Measurements from ENCODE around the gene ETV6.

ETV6 gene

GRCh38 chr12:11718768-11719253 lies 69.3 kb downstream of the ETV6 start:
- no peak for DNase-seq (ENCODE audit: low read depth)

- no peak for DNase-seq (ENCODE audit: low read depth)
Observed at GRCh38 chr12:11719678-11720099, 70.2 kb downstream of the ETV6 start.

DNA sequence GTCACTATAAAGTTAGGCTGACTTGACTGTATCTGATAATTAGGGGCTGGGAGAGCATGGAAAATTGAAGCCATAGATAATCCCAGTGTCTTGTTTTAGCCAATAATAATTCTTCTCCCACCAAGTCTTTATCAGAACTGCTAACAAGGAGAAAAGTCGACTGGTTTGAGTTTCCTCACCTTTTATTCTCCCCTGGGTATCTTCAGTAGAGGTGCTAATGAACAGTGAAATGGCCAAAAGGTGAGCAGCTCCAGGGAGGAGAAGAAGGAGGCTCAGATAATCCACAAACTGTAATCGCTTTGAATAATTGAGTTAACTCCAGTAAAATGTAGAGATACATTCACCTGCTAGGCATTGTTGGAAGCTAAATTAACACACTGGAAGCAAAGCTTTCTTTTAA lies 72.6 kb downstream of the ETV6 start:
- no peak for DNase-seq (ENCODE audit: low read depth)

DNA sequence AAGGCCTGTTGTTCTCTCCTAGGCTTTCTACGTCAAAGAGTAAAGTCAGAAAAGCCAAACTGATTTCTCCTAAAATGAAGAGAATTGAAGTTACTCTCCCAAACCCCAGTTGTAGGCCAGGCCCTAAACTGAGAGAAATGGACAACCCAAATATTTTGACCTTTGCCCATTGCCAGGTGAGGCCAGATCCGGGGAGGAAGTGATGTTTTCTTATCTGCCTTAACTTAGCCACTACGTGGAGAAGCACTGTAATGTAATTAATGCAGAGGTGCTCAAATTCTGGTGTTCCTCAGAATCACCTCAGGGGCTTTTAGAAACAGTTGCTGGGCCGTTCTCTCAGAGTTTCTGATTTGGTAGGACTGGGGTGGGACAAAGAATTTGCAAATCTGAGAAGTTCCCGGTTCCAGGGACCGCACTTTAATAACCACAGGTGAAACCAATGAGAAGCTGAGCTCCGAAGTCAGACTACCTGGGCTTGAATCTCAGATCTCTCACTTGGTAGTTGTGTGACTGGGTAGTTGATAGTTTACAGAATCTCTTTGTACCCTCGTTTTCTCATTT lies 73.2 kb downstream of the ETV6 start:
- DNase-seq (ENCODE audit: low read depth): no peak

DNA sequence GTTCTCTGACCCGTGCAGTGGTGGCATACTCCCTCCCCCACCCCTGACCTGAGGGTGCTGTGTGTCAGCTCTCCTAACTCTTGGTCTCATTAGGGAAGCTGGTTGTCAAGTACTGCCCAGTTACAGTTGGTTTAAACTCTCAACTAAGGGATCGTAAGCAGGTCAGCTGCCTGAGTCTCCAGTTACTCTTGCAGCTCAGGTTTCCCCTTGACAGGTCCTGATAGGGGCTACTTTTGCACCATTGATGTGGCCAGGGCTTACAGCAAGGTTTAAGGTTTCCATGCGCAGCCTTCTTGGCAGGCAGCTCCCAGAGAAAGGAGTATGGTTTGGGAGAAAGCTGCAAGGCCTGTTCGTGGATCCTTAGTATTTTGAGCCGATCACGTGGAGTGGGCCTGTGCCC lies 74.5 kb downstream of the ETV6 start:
- no peak for DNase-seq (ENCODE audit: low read depth)

- no peak for DNase-seq (ENCODE audit: low read depth)
Observed at GRCh38 chr12:11724888-11725311, 75.4 kb downstream of the ETV6 start.

DNA sequence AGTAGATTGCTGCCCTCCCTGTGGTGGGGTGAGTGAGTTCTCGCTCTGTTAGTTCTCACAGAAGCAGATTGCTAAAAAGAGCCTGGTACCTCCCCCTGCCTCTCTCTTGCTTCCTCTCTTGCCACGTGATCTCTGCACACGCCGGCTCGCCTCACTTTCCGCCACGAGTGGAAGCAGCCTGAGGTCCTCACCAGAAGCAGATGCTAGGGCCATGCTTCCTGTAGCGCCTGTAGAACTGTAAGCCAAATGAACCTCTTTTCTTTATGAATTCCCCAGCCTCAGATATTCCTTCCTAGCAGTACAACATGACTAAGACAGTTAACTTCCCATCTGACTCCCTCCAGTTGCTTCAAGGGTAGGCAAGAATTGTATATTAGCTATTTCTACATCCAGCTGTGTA lies 76.2 kb downstream of the ETV6 start:
- no peak for DNase-seq (ENCODE audit: low read depth)

- DNase-seq (ENCODE audit: low read depth): no peak
Observed at GRCh38 chr12:11726659-11727058, 77.2 kb downstream of the ETV6 start.

DNA sequence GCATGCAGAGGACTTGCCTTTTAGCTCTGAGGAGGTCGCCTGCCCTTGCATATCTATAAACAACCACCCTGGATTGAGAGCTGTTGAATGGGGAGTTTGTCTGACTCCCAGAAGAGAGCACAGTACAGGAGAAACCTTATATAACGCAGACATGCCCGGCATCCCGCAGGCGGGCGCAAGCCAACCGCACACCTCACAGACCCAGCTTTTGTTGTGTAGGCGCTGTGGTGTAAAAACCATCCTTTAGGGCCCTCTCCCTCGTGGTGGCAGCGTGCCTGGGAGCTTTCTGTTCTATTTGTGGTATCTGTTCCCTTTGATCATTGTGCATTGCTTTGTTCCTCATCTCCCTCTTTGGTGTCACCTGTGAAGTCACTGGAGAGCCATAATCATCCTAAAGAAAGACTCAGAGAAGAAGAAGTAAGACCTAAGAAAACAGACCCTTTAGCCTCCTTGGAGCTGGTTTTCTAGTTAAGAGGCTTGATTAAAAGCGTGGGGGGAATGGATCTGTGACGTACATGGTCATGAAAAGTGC lies 77.7 kb downstream of the ETV6 start:
- peak; percentile 16 for DNase-seq (ENCODE audit: low read depth)

DNA sequence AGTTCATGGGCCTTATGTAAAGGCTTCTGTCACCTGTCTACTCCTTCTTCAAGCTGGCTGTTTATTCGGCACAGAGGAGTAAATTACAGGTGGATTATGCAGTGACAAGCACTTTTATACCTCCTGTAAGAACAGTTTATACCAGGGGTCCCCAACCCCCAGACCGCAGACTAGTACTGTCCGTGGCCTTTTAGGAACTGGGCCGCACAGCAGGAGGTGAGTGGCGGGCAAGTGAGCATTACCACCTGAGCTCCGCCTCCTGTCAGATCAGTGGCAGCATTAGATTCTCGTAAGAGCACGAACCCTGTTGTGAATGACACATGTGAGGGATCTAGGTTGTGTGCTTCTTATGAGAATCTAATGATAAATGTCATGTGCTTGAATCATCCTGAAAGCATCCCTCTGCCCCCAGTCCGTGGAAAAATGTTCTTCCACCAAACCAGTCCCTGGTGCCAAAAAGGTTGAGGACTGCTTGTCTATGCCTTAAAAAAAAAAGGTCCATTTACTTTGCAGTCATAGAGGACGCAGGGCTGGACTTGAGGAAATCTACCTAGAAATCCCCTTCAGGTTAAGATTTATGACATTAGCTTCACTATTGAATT lies 78.8 kb downstream of the ETV6 start:
- DNase-seq (ENCODE audit: low read depth): no peak

DNA sequence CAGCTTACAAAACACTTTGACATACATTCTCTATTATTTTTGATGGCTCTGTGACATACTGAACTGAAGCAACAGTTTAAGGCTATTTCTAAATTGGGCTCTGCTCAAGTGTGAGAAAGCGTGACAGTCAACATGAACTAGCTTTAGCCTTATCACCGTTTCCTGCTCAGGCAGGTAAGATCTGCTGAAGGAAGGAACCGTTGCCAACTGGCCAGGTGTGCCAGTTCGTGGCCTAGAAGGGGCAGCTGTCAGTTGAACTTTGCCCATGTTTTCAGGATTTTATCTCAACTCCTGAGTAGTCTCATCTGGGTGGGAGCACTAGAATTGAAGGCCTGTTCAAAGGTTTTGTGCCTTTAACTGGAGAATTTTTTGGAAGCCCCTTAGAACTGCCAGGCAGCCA lies 79.5 kb downstream of the ETV6 start:
- DNase-seq (ENCODE audit: low read depth): no peak

DNA sequence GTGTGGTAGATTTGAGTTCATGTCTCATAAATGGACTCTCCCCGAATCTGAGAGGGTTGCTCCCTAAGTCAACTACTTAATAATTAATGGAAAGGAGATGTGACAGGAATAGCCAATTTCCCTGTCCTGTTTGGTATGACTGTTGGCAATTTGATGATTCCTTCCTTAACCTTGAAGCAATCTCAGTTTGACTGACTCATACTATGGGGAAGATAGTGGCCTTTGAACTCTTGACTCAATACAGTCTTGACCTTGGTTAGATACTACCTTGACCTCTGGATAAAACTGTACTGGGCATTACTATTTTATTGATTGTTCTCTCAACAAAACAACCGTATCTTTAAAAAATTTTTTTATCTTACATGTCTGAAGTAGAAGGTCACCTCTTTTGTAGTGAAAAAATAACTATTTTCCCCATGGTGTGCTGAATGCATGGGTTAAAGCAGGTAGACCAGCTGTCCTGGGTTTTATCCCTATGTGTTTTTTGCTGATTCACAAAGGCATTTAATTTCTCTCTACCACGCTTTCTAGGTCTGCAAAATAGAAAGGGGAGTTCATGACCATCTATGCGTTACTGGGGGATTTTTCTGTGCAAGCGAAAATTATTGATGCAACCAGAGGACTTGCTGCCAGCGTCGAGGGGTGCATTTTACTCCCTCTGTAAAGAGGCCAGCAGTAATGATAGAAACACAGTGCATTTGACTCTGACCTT lies 80.1 kb downstream of the ETV6 start:
- no peak for DNase-seq (ENCODE audit: low read depth)

- no peak for DNase-seq (ENCODE audit: low read depth)
Observed at GRCh38 chr12:11730299-11731041, 81.0 kb downstream of the ETV6 start.

- DNase-seq (ENCODE audit: low read depth): no peak
Observed at GRCh38 chr12:11731042-11731357, 81.5 kb downstream of the ETV6 start.

- no peak for DNase-seq (ENCODE audit: low read depth)
Observed at GRCh38 chr12:11731455-11731854, 82.0 kb downstream of the ETV6 start.

DNA sequence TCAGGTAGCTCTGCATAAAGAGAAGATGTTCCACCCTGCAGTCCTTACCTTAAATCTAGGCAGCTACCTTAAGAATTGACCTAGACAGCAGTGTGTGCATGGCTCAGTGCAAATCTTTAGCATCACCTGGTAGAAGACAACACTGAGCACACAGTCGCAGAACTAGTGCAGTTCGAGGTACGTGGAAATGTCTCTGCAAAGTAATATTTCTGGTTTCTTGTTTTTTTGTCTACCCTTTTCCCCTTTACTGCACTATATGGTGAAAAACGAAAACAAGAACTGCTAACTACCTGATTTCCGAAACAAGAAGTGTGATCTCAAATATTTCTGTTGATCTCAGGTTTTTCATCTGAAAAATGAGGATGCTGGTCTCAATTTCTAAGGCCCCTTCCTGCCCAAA lies 82.5 kb downstream of the ETV6 start:
- no peak for DNase-seq (ENCODE audit: low read depth)

GRCh38 chr12:11732715-11733114 lies 83.2 kb downstream of the ETV6 start:
- DNase-seq (ENCODE audit: low read depth): no peak

GRCh38 chr12:11734580-11735180 lies 85.2 kb downstream of the ETV6 start:
- DNase-seq (ENCODE audit: low read depth): no peak

DNA sequence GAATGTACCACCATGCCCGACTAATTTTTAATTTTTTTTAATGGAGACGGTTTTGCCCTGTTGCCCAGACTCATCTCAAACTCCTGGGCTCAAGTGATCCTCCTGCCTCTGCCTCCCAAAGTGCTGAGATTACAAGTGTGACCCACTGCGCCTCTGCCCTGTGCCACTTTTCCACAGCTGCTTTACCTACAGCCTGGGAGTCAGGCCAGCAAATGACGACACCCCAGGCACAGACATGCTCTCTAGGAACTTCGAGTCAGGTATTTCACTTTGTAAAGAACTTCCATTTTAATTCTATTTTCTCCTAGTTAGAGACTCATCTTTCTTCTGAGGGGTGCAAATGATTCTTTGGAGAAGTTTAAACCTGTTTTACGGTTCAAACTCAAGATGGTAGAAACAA lies 89.0 kb downstream of the ETV6 start:
- no peak for DNase-seq (ENCODE audit: low read depth)

- no peak for DNase-seq (ENCODE audit: low read depth)
Observed at GRCh38 chr12:11739980-11740577, 90.6 kb downstream of the ETV6 start.

DNA sequence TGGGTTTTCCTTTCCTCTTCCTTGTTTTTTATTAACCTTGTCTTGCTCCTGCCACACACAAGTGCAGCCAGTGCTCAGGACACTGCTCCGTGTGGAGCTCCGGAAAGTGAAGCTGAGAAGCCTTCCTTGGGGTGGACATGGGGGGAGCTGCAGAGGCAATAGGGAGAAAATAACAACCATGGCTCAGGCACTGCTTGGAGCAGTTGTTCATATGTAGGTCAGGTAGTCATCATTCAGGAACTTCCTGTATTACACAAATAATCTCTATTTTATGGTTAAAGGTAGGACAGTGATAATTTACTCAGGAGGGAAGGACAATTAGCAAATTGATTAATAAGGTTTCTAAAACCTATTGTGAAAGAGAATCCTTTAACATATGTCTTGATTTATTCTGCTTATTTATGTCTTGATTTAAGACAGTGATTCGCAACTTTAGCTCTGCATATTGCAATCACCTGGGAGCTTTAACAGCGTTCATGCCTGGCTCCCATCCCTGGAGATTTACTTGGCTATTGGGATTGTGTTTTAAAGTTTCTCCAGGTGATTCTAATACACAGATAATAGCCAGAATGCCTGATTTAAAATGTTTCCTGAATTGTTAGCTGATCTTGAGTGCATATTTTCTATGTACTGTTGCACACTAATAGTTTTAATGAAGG lies 92.1 kb downstream of the ETV6 start:
- no peak for DNase-seq (ENCODE audit: low read depth)

All from stimulated activated CD8-positive, alpha-beta memory T cell treated with anti-CD3 and anti-CD28 coated beads, Interleukin-4, amount 100 ng/mL, for 24 hours (primary cell).